HepG2 (cell line): Measurements from ENCODE around the gene BICDL2.

ENCODE experiments used
- EZH2 ChIP-seq: conservative IDR thresholded peaks from 2 replicates; pipeline ENCODE4 v1.6.1; 2012; ENCODE audit warnings: mild to moderate bottlenecking, low read depth, low read length, moderate library complexity
- NPAS2 ChIP-seq: sonication (generic); formaldehyde crosslinking; IDR thresholded peaks from 2 replicates; pipeline ENCODE4 v1.8.0; 2022; ENCODE audit warnings: mild to moderate bottlenecking, missing genetic modification reagents, borderline replicate concordance
- POLR2AphosphoS5 ChIP-seq: IDR thresholded peaks from 2 replicates; pipeline ENCODE4 v1.6.1; 2012; ENCODE audit warnings: low read depth, low read length
- SUZ12 ChIP-seq: fragments of 150-350 bp; IDR thresholded peaks from 2 replicates; pipeline ENCODE4 v1.6.1; 2014; ENCODE audit warnings: low read depth, low read length
- TARDBP ChIP-seq: sonication (generic); formaldehyde crosslinking; IDR thresholded peaks from 2 replicates; pipeline ENCODE4 v1.8.0; 2022; ENCODE audit warnings: mild to moderate bottlenecking, missing genetic modification reagents
- ZNF44 ChIP-seq: sonication (generic); formaldehyde crosslinking; IDR thresholded peaks from 2 replicates; pipeline ENCODE4 v1.5.1; 2020; ENCODE audit warnings: mild to moderate bottlenecking, missing genetic modification reagents
- ZNF557 ChIP-seq: sonication (generic); formaldehyde crosslinking; IDR thresholded peaks from 2 replicates; pipeline ENCODE4 v1.4.0; 2020; ENCODE audit warnings: missing genetic modification reagents
- ZSCAN29 ChIP-seq: sonication (generic); formaldehyde crosslinking; conservative IDR thresholded peaks from 2 replicates; pipeline ENCODE4 v1.4.0; 2020; ENCODE audit warnings: mild to moderate bottlenecking, missing genetic modification reagents
- TF ChIP-seq, protein P1 (sequence below): sonication (generic); formaldehyde crosslinking; IDR thresholded peaks from 2 replicates; pipeline ENCODE4 v1.5.0; 2020; ENCODE audit warnings: mild to moderate bottlenecking, missing genetic modification reagents, moderate library complexity

DNA sequence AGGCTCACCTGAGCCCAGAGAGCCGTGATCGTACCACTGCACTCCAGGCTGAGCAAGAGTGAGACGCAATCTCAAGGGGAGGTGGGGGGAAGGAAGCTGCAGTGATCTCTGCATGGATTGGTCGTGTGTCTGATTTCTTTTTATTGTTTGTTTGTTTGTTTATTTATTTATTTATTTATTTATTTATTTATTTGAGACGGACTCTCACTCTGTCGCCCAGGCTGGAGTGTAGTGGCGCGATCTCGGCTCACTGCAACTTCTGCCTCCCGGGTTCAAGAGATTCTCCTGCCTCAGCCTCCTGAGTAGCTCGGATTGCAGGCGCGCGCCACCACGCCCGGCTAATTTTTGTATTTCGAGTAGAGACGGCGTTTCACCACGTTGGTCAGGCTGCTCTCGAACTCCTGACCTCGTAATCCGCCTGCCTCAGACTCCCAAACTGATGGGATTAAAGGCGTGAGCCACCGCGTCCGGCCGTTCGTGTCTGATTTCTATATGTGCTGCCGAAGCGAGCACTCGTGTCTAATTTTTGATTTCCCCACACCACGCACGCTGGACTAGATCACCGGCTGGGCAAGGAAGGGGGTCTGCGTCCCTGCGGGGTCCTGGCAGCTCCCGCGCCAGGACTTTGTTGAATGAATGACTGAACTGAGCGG lies 17.0 kb downstream of the BICDL2 start:
- TF ChIP-seq ZNF557 (CRISPR knock-in tag) (no peak), ZSCAN29 (CRISPR knock-in tag) (no peak), POLR2AphosphoS5 (no peak), NPAS2 (CRISPR knock-in tag) (no peak), SUZ12 (no peak), ZNF44 (CRISPR knock-in tag) (no peak), EZH2 (no peak), TARDBP (CRISPR knock-in tag) (no peak)
- TF ChIP-seq, protein P1, sequence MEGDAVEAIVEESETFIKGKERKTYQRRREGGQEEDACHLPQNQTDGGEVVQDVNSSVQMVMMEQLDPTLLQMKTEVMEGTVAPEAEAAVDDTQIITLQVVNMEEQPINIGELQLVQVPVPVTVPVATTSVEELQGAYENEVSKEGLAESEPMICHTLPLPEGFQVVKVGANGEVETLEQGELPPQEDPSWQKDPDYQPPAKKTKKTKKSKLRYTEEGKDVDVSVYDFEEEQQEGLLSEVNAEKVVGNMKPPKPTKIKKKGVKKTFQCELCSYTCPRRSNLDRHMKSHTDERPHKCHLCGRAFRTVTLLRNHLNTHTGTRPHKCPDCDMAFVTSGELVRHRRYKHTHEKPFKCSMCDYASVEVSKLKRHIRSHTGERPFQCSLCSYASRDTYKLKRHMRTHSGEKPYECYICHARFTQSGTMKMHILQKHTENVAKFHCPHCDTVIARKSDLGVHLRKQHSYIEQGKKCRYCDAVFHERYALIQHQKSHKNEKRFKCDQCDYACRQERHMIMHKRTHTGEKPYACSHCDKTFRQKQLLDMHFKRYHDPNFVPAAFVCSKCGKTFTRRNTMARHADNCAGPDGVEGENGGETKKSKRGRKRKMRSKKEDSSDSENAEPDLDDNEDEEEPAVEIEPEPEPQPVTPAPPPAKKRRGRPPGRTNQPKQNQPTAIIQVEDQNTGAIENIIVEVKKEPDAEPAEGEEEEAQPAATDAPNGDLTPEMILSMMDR (CRISPR knock-in tag), result no peak
